ENCODE measurements around the gene OVOL2. TPM values are rescaled to one million over a fixed set of nuclear protein-coding genes. Genes with fewer than 3 reads are reported as not detected.

Gene OVOL2
- total and polyA plus RNA-seq, 2 of the 8 experiments (the other 6 are each of a cell fraction or from before 2014, with no cell fraction given) = 11.0 to 11.4 TPM

DNA sequence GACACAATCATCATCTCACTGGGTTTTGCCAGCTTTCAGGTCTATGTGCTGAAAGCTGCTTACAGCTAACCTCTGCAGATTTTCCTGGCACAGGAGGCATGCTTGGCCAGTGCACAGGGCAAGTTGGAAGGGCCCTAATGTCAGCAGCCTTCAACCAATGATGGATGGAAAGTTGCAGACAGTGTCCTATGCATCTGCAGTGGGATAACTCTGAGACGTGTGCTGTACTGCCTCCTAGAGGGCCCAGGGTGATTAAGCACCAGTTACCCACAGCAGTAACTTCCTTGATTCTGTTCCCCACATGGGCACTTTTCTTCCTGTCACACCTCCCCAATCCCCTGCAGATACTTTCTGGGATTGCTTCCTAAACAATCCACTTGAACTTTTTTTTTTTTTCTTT, 38.6 kb downstream of the OVOL2 start (continued):
- TF ChIP-seq, protein P1, sequence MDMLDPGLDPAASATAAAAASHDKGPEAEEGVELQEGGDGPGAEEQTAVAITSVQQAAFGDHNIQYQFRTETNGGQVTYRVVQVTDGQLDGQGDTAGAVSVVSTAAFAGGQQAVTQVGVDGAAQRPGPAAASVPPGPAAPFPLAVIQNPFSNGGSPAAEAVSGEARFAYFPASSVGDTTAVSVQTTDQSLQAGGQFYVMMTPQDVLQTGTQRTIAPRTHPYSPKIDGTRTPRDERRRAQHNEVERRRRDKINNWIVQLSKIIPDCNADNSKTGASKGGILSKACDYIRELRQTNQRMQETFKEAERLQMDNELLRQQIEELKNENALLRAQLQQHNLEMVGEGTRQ (IDR thresholded peaks at IDR 0.05; ENCODE audit: low read length) = no peak
- TF ChIP-seq SAP30 (IDR thresholded peaks at IDR 0.05; ENCODE audit: insufficient read depth, insufficient replicate concordance, low read length) (no peak), CTBP2 (IDR thresholded peaks at IDR 0.05; ENCODE audit: borderline replicate concordance, insufficient read depth, insufficient read length, low read length) (no peak), POLR2AphosphoS5 (IDR thresholded peaks at IDR 0.05; ENCODE audit: low read depth, low read length) (no peak), FOSL1 (IDR thresholded peaks at IDR 0.05; ENCODE audit: insufficient read depth, low read depth, low read length) (no peak), RNF2 (IDR thresholded peaks at IDR 0.05; ENCODE audit: borderline replicate concordance, low read depth, low read length, missing control alignments, poor library complexity, severe bottlenecking) (no peak), TAF7 (optimal IDR thresholded peaks at IDR 0.05; ENCODE audit: borderline replicate concordance, low read depth, low read length) (no peak), GTF2F1 (IDR thresholded peaks at IDR 0.05; ENCODE audit: borderline replicate concordance, low read depth, low read length) (no peak), RFX5 (IDR thresholded peaks at IDR 0.05; ENCODE audit: borderline replicate concordance, low read depth, low read length) (no peak), EZH2 (IDR thresholded peaks at IDR 0.05; ENCODE audit: low read depth, low read length, severe bottlenecking) (no peak), RAD21 (IDR thresholded peaks at IDR 0.05 in 1 of 2, conservative IDR thresholded peaks at IDR 0.05 in 1 of 2; ENCODE audit: low read depth in 2 of 2, low read length in 2 of 2) (peak; percentile 67 to 82), EP300 (IDR thresholded peaks at IDR 0.05; ENCODE audit: borderline replicate concordance in 1 of 2, low read depth in 2 of 2, low read length in 2 of 2) (no peak), EGR1 (IDR thresholded peaks at IDR 0.05; ENCODE audit: borderline replicate concordance, low read depth, low read length) (no peak), SIN3A (conservative IDR thresholded peaks at IDR 0.05 in 1 of 2, IDR thresholded peaks at IDR 0.05 in 1 of 2; ENCODE audit: low read depth in 1 of 2, low read length in 2 of 2) (0 out of 4 replicates have a peak, but pooled peaks of 1 of the 2 experiments have one; percentile 39), CREB1 (IDR thresholded peaks at IDR 0.05) (0 out of 2 replicates have a peak, but pooled peaks have one; percentile 18), POU5F1 (IDR thresholded peaks at IDR 0.05; ENCODE audit: low read depth, low read length) (no peak), ASH2L (IDR thresholded peaks at IDR 0.05; ENCODE audit: low read length) (no peak), BACH1 (IDR thresholded peaks at IDR 0.05; ENCODE audit: low read length) (no peak), TAF1 (IDR thresholded peaks at IDR 0.05; ENCODE audit: low read depth, low read length) (no peak), PHF8 (conservative IDR thresholded peaks at IDR 0.05; ENCODE audit: low read depth, low read length) (no peak), CEBPB (IDR thresholded peaks at IDR 0.05; ENCODE audit: low read depth, low read length) (no peak)
